ENCODE results near the gene TRAP1. TPM values are rescaled to one million over a fixed set of nuclear protein-coding genes. Genes with fewer than 3 reads are reported as not detected.

TRAP1 gene
- total and polyA plus RNA-seq, 7 donors = 98.1 to 162 (median 122) TPM

GRCh38 chr16:3695610-3696369 lies 21.5 kb downstream of the TRAP1 start:
- Histone ChIP-seq H3K36me3 (ENCODE audit: insufficient read depth in 1 of 2, low read depth in 1 of 2) (no peaks in the 10 kb centered on the region), H3K4me1 (peaks cover 44% of the 10 kb centered on the region), H3K27ac (peak overlapping the region; percentile 88), H3K4me3 (peak overlapping the region; percentile 42), H3K27me3 (ENCODE audit: insufficient read depth in 3 of 3, low read length in 2 of 3) (no peaks in the 10 kb centered on the region), H3K9me3 (no peaks in the 10 kb centered on the region)
- ATAC-seq (peak; percentile 56 to 71 (median 62)), DNase-seq (peak in 1 of 2 donors; percentile 45)
- WGBS, 3 donors = 44 to 69% (median 45%) methylated on average over 19 of the region's 19 CpGs
- intact Hi-C loops (cut with DNase I) = loop anchor here in 1 of 2 donors (5.0 kb wide), 1 partner anchor 52 kb away; no protein-coding TSS in a partner anchor
- TF ChIP-seq CTCF (IDR thresholded peaks at IDR 0.05) = no peak

- H3K4me1 ChIP-seq = peaks cover 47% of the 10 kb centered on the region
- intact Hi-C loops (cut with DNase I) = loop anchor here in 1 of 2 donors (5.0 kb wide), 1 partner anchor 58 kb away; no protein-coding TSS in a partner anchor
- ATAC-seq (no peak), DNase-seq (peak in 1 of 2 donors; percentile 22)
- H3K36me3 ChIP-seq (ENCODE audit: insufficient read depth in 1 of 2, low read depth in 1 of 2) = peaks cover 0 to 9% of the 10 kb centered on the region in 2 donors
- no peak overlapping the region for H3K4me3 ChIP-seq
- H3K27me3 ChIP-seq (ENCODE audit: insufficient read depth in 3 of 3, low read length in 2 of 3) = no peaks in the 10 kb centered on the region
- H3K27ac ChIP-seq = no peak overlapping the region
- H3K9me3 ChIP-seq = no peaks in the 10 kb centered on the region
- WGBS, 3 donors = 82 to 89% (median 85%) methylated on average over 9 of the region's 9 CpGs
- TF ChIP-seq CTCF (IDR thresholded peaks at IDR 0.05) = no peak
These were observed 23.3 kb downstream of the TRAP1 start for GRCh38 chr16:3694051-3694450.

GRCh38 chr16:3691761-3692160 lies 25.6 kb downstream of the TRAP1 start:
- Histone ChIP-seq H3K4me3 (no peak overlapping the region), H3K27me3 (ENCODE audit: insufficient read depth in 3 of 3, low read length in 2 of 3) (no peaks in the 10 kb centered on the region), H3K27ac (peak overlapping the region; percentile 67), H3K4me1 (peaks cover 42% of the 10 kb centered on the region), H3K36me3 (ENCODE audit: insufficient read depth in 1 of 2, low read depth in 1 of 2) (peaks cover 0 to 32% of the 10 kb centered on the region in 2 donors), H3K9me3 (no peaks in the 10 kb centered on the region)
- ATAC-seq (no peak), DNase-seq (peak in 1 of 2 donors; percentile 35)
- TF ChIP-seq CTCF (IDR thresholded peaks at IDR 0.05) = no peak
- intact Hi-C loops (cut with DNase I) = loop anchor here (2.0 to 5.0 kb wide), 3 partner anchors 61 to 189 kb away; partner anchors contain the start of gene CREBBP (in 1 of the 2)
- WGBS, 3 donors = 48 to 82% (median 63%) methylated on average over 12 of the region's 12 CpGs

GRCh38 chr16:3690980-3691720 lies 26.2 kb downstream of the TRAP1 start:
- TF ChIP-seq CTCF (IDR thresholded peaks at IDR 0.05) = peak; percentile 31
- ATAC-seq (peak; percentile 48 to 57 (median 56)), DNase-seq (peak; percentile 34 to 53)
- Histone ChIP-seq H3K27me3 (ENCODE audit: insufficient read depth in 3 of 3, low read length in 2 of 3) (no peaks in the 10 kb centered on the region), H3K36me3 (ENCODE audit: insufficient read depth in 1 of 2, low read depth in 1 of 2) (peaks cover 0 to 38% of the 10 kb centered on the region in 2 donors), H3K4me1 (peaks cover 36% of the 10 kb centered on the region), H3K9me3 (no peaks in the 10 kb centered on the region), H3K4me3 (peak overlapping the region; percentile 46), H3K27ac (peak overlapping the region; percentile 67)
- 58 to 67% (median 59%) methylated on average over 19 of the region's 19 CpGs for WGBS, 3 donors
- intact Hi-C loops (cut with DNase I) = loop anchor here (2.0 to 5.0 kb wide), 2 partner anchors 61 to 190 kb away; partner anchors contain the start of gene CREBBP (in 1 of the 2)
